DMS114 treated with DMSO at 0.1 percent for 48 hours (cell line): ENCODE results near the gene PSMD14.

Source experiments
- DNase-seq: peaks from one replicate; lab custom pipeline; 2025; ENCODE audit not compliant: unreplicated experiment; lab: John Stamatoyannopoulos, UW

Gene PSMD14

GRCh38 chr2:161438598-161438997 lies 130.4 kb downstream of the PSMD14 start:
- no peak for DNase-seq

- no peak for DNase-seq
Observed at GRCh38 chr2:161445097-161445496, 136.9 kb downstream of the PSMD14 start.

GRCh38 chr2:161448431-161448830 lies 140.2 kb downstream of the PSMD14 start:
- DNase-seq = no peak
